Left lung (tissue), 14 donors: Measurements from ENCODE around the gene ZNF496. TPM values are rescaled to one million over a fixed set of nuclear protein-coding genes. Genes with fewer than 3 reads are reported as not detected.
A peak's percentile ranks its signal among the peaks of the same experiment; 100 is the strongest.
"Not testable (repeated sequence)": the region's sequence is repeated elsewhere in the genome, so short reads cannot be mapped to it uniquely, and the experiment has no call there.

Experiments used
- ATAC-seq: fragments of 200-7000 bp; cut with Tn5 transposase; one replicate; pipeline ENCODE4 v1.9.1; 2020; ENCODE audit warnings: moderate library complexity
- DNase-seq, 4 donors: peaks; one replicate each; pipeline ENCODE4 v3.0.0-alpha.2; 2013 to 2020
- H3K27ac ChIP-seq, 2 donors: fragments of 200-600 bp; sonication (generic) in 1 of 2; one replicate each; pipeline versions ENCODE4 v1.5.0 to v1.8.0; 2020 to 2021
- H3K27me3 ChIP-seq, 2 donors: fragments of 200-600 bp; sonication (generic) in 1 of 2; one replicate each; pipeline versions ENCODE4 v1.5.0 to v1.8.0; 2020 to 2021
- H3K36me3 ChIP-seq, 2 donors: fragments of 200-600 bp; sonication (generic) in 1 of 2; one replicate each; pipeline versions ENCODE4 v1.5.0 to v1.8.0; 2020 to 2021
- H3K4me1 ChIP-seq, 2 donors: fragments of 200-600 bp; one replicate each; pipeline ENCODE4 v1.8.0; 2021
- H3K4me3 ChIP-seq, 2 donors: fragments of 200-600 bp; sonication (generic) in 1 of 2; one replicate each; pipeline versions ENCODE4 v1.5.0 to v1.8.0; 2020 to 2021; ENCODE audit warnings: mild to moderate bottlenecking in 1 of 2
- H3K9me3 ChIP-seq, 2 donors: fragments of 200-600 bp; sonication (generic) in 1 of 2; one replicate each; pipeline versions ENCODE4 v1.5.0 to v1.8.0; 2020 to 2021
- intact Hi-C, 2 donors: fragments of 100-400 bp; cut with DNase I; formaldehyde crosslinking; loops; one replicate each; pipeline versions ENCODE4 v1.11.2 to v1.14.2; 2022
- long read RNA-seq, 12 donors: library from polyadenylated mRNA in 2 of 12; unstranded in 2 of 12; transcript quantifications; one replicate each; pipeline ENCODE4 v2.0.0 and lab custom pipeline, GENCODE V29; 2019 to 2026
- polyA plus RNA-seq, 6 donors: library from polyadenylated mRNA; unstranded; fragments of 120-200 nt; gene quantifications; one replicate each; pipeline ENCODE4 v1.2.1, GENCODE V29; 2013; ENCODE audit not compliant: insufficient read length in 6 of 6
- total RNA-seq, 2 donors: library from RNA; stranded (reverse); fragmentation: NEBNext Ultra II Directional; extraction: Animal tissue kit (Norgen Biotek cat#: 25700); gene quantifications; one replicate each; pipeline ENCODE4 v1.2.1, GENCODE V29; 2021
- TF ChIP-seq, protein P1 (sequence below), 2 donors: fragments of 200-600 bp; sonication (generic) in 1 of 2; IDR thresholded peaks; one replicate each; pipeline versions ENCODE4 v1.5.0 to v1.8.0; 2021; ENCODE audit warnings: antibody characterized with exemption in 2 of 2
- donor health status: DM: no; HTN: yes; CAD: no.
- donor health status: DM: no; HTN: no; CAD: no.

Gene ZNF496
- total RNA-seq = 10 to 100 TPM; 18.2 to 19.2 TPM
- 10 to 100 TPM; 35.5 to 44.8 (median 38.5) TPM for polyA plus RNA-seq
- long read RNA-seq, donor 1, full-length matches to known transcripts = 12 of 22 reads
- long read RNA-seq, donor 1, partial matches to known transcripts = 10 of 22 reads
- long read RNA-seq, donor 1, other reads (novel, unspliced or antisense) = 0 of 22 reads
- long read RNA-seq, donor 2, full-length matches to known transcripts = 6 of 6 reads
- long read RNA-seq, donor 2, partial matches to known transcripts = 0 of 6 reads
- long read RNA-seq, donor 2, other reads (novel, unspliced or antisense) = 0 of 6 reads
- long read RNA-seq, donor 3, partial matches to known transcripts = 0 of 8 reads
- long read RNA-seq, donor 3, other reads (novel, unspliced or antisense) = 8 of 8 reads
- long read RNA-seq, donor 4, partial matches to known transcripts = 0 of 2 reads
- long read RNA-seq, donor 4, other reads (novel, unspliced or antisense) = 1 of 2 reads
- long read RNA-seq, donor 5, full-length matches to known transcripts = 7 of 21 reads
- long read RNA-seq, donor 5, partial matches to known transcripts = 6 of 21 reads
- long read RNA-seq, donor 5, other reads (novel, unspliced or antisense) = 8 of 21 reads
- long read RNA-seq, donor 6, full-length matches to known transcripts = 5 of 5 reads
- long read RNA-seq, donor 6, partial matches to known transcripts = 0 of 5 reads
- long read RNA-seq, donor 6, other reads (novel, unspliced or antisense) = 0 of 5 reads
- long read RNA-seq, donor 7, full-length matches to known transcripts = 4 of 4 reads
- long read RNA-seq, donor 7, partial matches to known transcripts = 0 of 4 reads
- long read RNA-seq, donor 7, other reads (novel, unspliced or antisense) = 0 of 4 reads
- long read RNA-seq, donor 8, full-length matches to known transcripts = 5 of 11 reads
- long read RNA-seq, donor 8, partial matches to known transcripts = 6 of 11 reads
- long read RNA-seq, donor 8, other reads (novel, unspliced or antisense) = 0 of 11 reads
- long read RNA-seq, donor 9 = 0 reads
- long read RNA-seq, donor 10 = 0 reads
- long read RNA-seq, donor 11, full-length matches to known transcripts = 3 of 3 reads
- long read RNA-seq, donor 11, partial matches to known transcripts = 0 of 3 reads
- long read RNA-seq, donor 11, other reads (novel, unspliced or antisense) = 0 of 3 reads
- long read RNA-seq, donor 12, full-length matches to known transcripts = 4 of 4 reads
- long read RNA-seq, donor 12, partial matches to known transcripts = 0 of 4 reads
- long read RNA-seq, donor 12, other reads (novel, unspliced or antisense) = 0 of 4 reads

- H3K9me3 ChIP-seq = no peaks in the 10 kb centered on the region
- H3K4me1 ChIP-seq = peaks cover 11 to 44% of the 10 kb centered on the region in 2 donors
- H3K27me3 ChIP-seq = peaks cover 0 to 16% of the 10 kb centered on the region in 2 donors
- TF ChIP-seq, protein P1, sequence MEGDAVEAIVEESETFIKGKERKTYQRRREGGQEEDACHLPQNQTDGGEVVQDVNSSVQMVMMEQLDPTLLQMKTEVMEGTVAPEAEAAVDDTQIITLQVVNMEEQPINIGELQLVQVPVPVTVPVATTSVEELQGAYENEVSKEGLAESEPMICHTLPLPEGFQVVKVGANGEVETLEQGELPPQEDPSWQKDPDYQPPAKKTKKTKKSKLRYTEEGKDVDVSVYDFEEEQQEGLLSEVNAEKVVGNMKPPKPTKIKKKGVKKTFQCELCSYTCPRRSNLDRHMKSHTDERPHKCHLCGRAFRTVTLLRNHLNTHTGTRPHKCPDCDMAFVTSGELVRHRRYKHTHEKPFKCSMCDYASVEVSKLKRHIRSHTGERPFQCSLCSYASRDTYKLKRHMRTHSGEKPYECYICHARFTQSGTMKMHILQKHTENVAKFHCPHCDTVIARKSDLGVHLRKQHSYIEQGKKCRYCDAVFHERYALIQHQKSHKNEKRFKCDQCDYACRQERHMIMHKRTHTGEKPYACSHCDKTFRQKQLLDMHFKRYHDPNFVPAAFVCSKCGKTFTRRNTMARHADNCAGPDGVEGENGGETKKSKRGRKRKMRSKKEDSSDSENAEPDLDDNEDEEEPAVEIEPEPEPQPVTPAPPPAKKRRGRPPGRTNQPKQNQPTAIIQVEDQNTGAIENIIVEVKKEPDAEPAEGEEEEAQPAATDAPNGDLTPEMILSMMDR (IDR thresholded peaks at IDR 0.05) = no peak
- peak within 1 kb of the TSS; percentile 86 to 87 for H3K27ac ChIP-seq
- DNase-seq (peak; percentile 77 to 91 (median 85)), ATAC-seq (peak; percentile 81)
- intact Hi-C loops = no loop called here
- peaks cover 0 to 30% of the 10 kb centered on the region in 2 donors for H3K36me3 ChIP-seq
- peak within 1 kb of the TSS; percentile 95 to 98 for H3K4me3 ChIP-seq
These were observed at the start of gene ZNF496 for GRCh38 chr1:247331525-247332214. TSS of gene ZNF496 (minus strand) at chr1:247331867. CDS start at chr1:247329578, 2,289 bp downstream.

DNA sequence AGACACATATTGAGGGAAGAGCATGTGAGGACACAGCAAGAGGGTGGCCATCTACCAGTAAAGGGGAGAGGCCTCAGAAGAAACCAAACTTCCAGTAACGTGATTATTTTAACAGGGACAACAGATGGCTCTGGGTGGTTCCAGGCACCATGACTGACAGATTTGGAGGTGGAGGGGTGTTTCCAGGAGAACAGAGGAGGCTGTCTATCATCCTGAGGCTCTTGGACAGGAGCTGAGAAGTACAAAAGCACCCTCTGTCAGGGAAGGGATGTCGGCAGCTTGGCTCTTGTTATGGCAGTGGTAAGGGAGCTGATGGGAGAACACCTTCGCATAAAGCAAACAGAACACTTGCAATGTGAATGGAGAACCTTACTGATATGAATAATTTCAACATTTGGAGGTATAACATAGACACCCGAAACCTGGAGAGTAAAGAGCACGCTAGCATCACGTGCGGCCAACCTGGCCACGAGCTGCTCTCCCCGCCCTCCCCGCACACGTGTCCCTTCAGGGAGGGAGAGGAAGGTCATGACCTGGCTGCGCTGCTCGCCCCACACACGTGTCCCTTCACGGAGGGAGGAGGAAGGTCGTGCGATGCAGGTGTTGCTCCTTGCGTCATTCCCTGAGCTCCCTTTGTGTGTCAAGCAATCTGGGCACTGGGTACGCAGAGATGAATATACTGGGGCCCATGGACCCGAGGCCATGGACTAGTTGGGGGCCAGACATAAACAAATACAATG, 46.8 kb upstream of the ZNF496 start:
- Histone ChIP-seq H3K4me1 (no peaks in the 10 kb centered on the region), H3K36me3 (no peaks in the 10 kb centered on the region), H3K27me3 (peaks cover 0 to 12% of the 10 kb centered on the region in 2 donors), H3K27ac (no peak overlapping the region), H3K9me3 (no peaks in the 10 kb centered on the region), H3K4me3 (no peak overlapping the region)
- intact Hi-C loops = no loop called here
- TF ChIP-seq, protein P1 (IDR thresholded peaks at IDR 0.05) = no peak
- DNase-seq = no peak
- no peak for ATAC-seq

DNA sequence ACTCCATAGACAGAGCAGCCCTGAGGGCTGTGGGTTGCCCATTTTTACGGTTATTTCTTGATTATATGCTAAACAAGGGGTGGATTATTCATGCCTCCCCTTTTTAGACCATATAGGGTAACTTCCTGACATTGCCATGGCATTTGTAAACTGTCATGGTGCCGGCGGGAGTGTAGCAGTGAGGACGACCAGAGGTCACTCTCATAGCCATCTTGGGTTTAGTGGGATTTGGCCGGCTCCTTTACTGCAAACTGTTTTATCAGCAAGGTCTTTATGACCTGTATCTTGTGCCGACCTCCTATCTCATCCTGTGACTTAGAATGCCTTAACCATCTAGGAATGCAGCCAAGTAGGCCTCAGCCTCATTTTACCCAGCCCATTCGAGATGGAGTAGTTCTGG, 46.0 kb upstream of the ZNF496 start:
- H3K27me3 ChIP-seq = peaks cover 0 to 13% of the 10 kb centered on the region in 2 donors
- H3K27ac ChIP-seq, DNase-seq, ATAC-seq, H3K4me1 ChIP-seq, H3K4me3 ChIP-seq, H3K9me3 ChIP-seq, H3K36me3 ChIP-seq, intact Hi-C loops: not testable (repeated sequence)

GRCh38 chr1:247376659-247377058, 45.0 kb upstream of the ZNF496 start:
- DNase-seq (no peak), ATAC-seq (no peak)
- H3K36me3 ChIP-seq = no peaks in the 10 kb centered on the region
- TF ChIP-seq, protein P1 (IDR thresholded peaks at IDR 0.05) = no peak
- no peak overlapping the region for H3K4me3 ChIP-seq
- no peaks in the 10 kb centered on the region for H3K4me1 ChIP-seq
- peaks cover 0 to 16% of the 10 kb centered on the region in 2 donors for H3K27me3 ChIP-seq
- no peak overlapping the region for H3K27ac ChIP-seq
- no peaks in the 10 kb centered on the region for H3K9me3 ChIP-seq
- intact Hi-C loops = no loop called here
